ENCODE measurements around the gene IGFL4. TPM values are rescaled to one million over a fixed set of nuclear protein-coding genes. Genes with fewer than 3 reads are reported as not detected.

The IGFL4 gene
- total and polyA plus RNA-seq, 2 of the 4 experiments (the other 2 are of a cell fraction): not detected

GRCh38 chr19:46032597-46033025 lies 8.2 kb downstream of the IGFL4 start:
- intact Hi-C loops (cut with micrococcal nuclease): no loop called here
- BruUV-seq (replicated peaks): no TSS peak

More at GRCh38 chr19:46032597-46033025, 8.2 kb downstream of the IGFL4 start:
- no peaks in the 10 kb centered on the region for H3K9me1 ChIP-seq (ENCODE audit: insufficient read depth, low read length)
- dilution Hi-C loops (cut with HindIII; ENCODE audit: low sequenced_read_pairs, unreplicated experiment): no loop called here
- peaks cover 26% of the 10 kb centered on the region for H3K27me3 ChIP-seq (ENCODE audit: control insufficient read depth, insufficient read depth, low read length)
- no peak overlapping the region for H2BK5ac ChIP-seq (ENCODE audit: low read depth, low read length, poor library complexity, severe bottlenecking)
- no peak overlapping the region for H4K91ac ChIP-seq (ENCODE audit: insufficient read depth, low read depth, low read length)
- no peak overlapping the region for H2BK120ac ChIP-seq (ENCODE audit: low read depth, low read length)
- ATAC-seq (ENCODE audit: low read depth): no peak
- ChIA-PET POLR2A (ENCODE audit: unreplicated experiment) (no interaction called here), CTCF (interaction anchor here (1.7 kb wide), 1 partner anchor 44 kb away, joined by 8 read pairs; no protein-coding TSS in a partner anchor)
- H4K5ac ChIP-seq (ENCODE audit: low read depth, low read length): no peak overlapping the region
- no peak overlapping the region for H3K9ac ChIP-seq (ENCODE audit: low read depth, low read length)
- H3K4me2 ChIP-seq (ENCODE audit: low read depth, low read length): no peak overlapping the region
- no peak overlapping the region for H2BK15ac ChIP-seq (ENCODE audit: low read depth, low read length)
- H3K4ac ChIP-seq (ENCODE audit: low read depth, low read length): no peak overlapping the region
- H3K79me1 ChIP-seq (ENCODE audit: low read depth in 1 of 2, low read length in 2 of 2): no peaks in the 10 kb centered on the region
- H4K8ac ChIP-seq (ENCODE audit: low read depth in 2 of 2, low read length in 2 of 2): no peak overlapping the region
- TF ChIP-seq MXI1 (IDR thresholded peaks at IDR 0.05; ENCODE audit: borderline replicate concordance, low read depth, low read length): no peak
- TF ChIP-seq ELK1 (IDR thresholded peaks at IDR 0.05; ENCODE audit: borderline replicate concordance, low read depth, low read length): no peak
- TF ChIP-seq CHD1 (IDR thresholded peaks at IDR 0.05; ENCODE audit: low read depth, low read length): no peak
- no peak for TF ChIP-seq NFE2L2 (IDR thresholded peaks at IDR 0.05; ENCODE audit: low read depth, low read length)
- TF ChIP-seq SMC3 (IDR thresholded peaks at IDR 0.05; ENCODE audit: low read depth, low read length): no peak
- no peak for TF ChIP-seq MAFK (IDR thresholded peaks at IDR 0.05; ENCODE audit: low read depth, low read length)
- TF ChIP-seq USF2 (IDR thresholded peaks at IDR 0.05; ENCODE audit: low read depth, low read length): no peak
- TF ChIP-seq RAD21 (IDR thresholded peaks at IDR 0.05; ENCODE audit: low read length): no peak
- no peak for TF ChIP-seq RFX5 (IDR thresholded peaks at IDR 0.05; ENCODE audit: low read depth, low read length)
- no peak for TF ChIP-seq CTCF (conservative IDR thresholded peaks at IDR 0.05; ENCODE audit: low read depth, low read length)
- no peak for TF ChIP-seq BHLHE40 (IDR thresholded peaks at IDR 0.05; ENCODE audit: low read depth, low read length)
- TF ChIP-seq CEBPB (IDR thresholded peaks at IDR 0.05; ENCODE audit: low read depth, low read length): no peak
- TF ChIP-seq RCOR1 (IDR thresholded peaks at IDR 0.05; ENCODE audit: insufficient replicate concordance, low read length): no peak
- no peak for TF ChIP-seq POLR2A (IDR thresholded peaks at IDR 0.05; ENCODE audit: low read depth, low read length)
- no peak for TF ChIP-seq FOS (IDR thresholded peaks at IDR 0.05; ENCODE audit: low read depth, low read length)
- TF ChIP-seq MAZ (IDR thresholded peaks at IDR 0.05; ENCODE audit: borderline replicate concordance, low read depth, low read length): no peak
- no peak overlapping the region for H2AFZ ChIP-seq (replicated peaks; ENCODE audit: low read length, poor library complexity)
- H3K56ac ChIP-seq (ENCODE audit: extremely low read depth, insufficient read depth, low read length): no peak overlapping the region
- no peak overlapping the region for H3K23ac ChIP-seq (ENCODE audit: low read depth, low read length)
- no peak overlapping the region for H3K14ac ChIP-seq (replicated peaks; ENCODE audit: low read depth, low read length)
- DNase-seq: no peak
- no peak overlapping the region for H2AK9ac ChIP-seq (replicated peaks; ENCODE audit: low read depth, low read length, poor library complexity)
- H3K4me1 ChIP-seq (ENCODE audit: control insufficient read depth, insufficient read depth, low read length): no peaks in the 10 kb centered on the region
- H3K4me3 ChIP-seq (ENCODE audit: insufficient read depth, low read depth, low read length): no peak overlapping the region
- no peak overlapping the region for H2BK20ac ChIP-seq (ENCODE audit: low read depth, low read length)
- in situ Hi-C loops (cut with MboI; ENCODE audit: low sequenced_read_pairs): no loop called here
- no peak overlapping the region for H3K27ac ChIP-seq (ENCODE audit: insufficient read depth, low read length)
- H4K20me1 ChIP-seq (ENCODE audit: insufficient read depth, low read length): no peaks in the 10 kb centered on the region
- no peaks in the 10 kb centered on the region for H3K36me3 ChIP-seq (ENCODE audit: control insufficient read depth, insufficient read depth, low read length)
- no CpG with 5 or more reads among the region's 3 CpGs for WGBS, 2 experiments (ENCODE audit: extremely low coverage in 2 of 2, insufficient read length in 1 of 2)
- no peak overlapping the region for H3K18ac ChIP-seq (ENCODE audit: low read depth, low read length)
- no peak overlapping the region for H2AK5ac ChIP-seq (ENCODE audit: low read depth, low read length)
- H3K9me3 ChIP-seq (ENCODE audit: control insufficient read depth, insufficient read depth, low read length): no peaks in the 10 kb centered on the region
